Fibroblast of lung (primary cell): Measurements from ENCODE around the gene REV1.

ENCODE experiments used
- CTCF ChIP-seq, 2 donors: IDR thresholded peaks in 1 of 2; conservative IDR thresholded peaks in 1 of 2; 1 replicate in 1 of 2; 2 replicates in 1 of 2; pipeline ENCODE4 v1.5.1; 2011 to 2012; ENCODE audit warnings: low read length in 2 of 2, control low read depth in 1 of 2, inconsistent platforms in 1 of 2, low read depth in 1 of 2, mild to moderate bottlenecking in 1 of 2
- EZH2 ChIP-seq: IDR thresholded peaks from 2 replicates; pipeline ENCODE4 v1.5.1; 2012; ENCODE audit warnings: low read length, control low read depth, mild to moderate bottlenecking; ENCODE audit errors: missing control alignments

DNA sequence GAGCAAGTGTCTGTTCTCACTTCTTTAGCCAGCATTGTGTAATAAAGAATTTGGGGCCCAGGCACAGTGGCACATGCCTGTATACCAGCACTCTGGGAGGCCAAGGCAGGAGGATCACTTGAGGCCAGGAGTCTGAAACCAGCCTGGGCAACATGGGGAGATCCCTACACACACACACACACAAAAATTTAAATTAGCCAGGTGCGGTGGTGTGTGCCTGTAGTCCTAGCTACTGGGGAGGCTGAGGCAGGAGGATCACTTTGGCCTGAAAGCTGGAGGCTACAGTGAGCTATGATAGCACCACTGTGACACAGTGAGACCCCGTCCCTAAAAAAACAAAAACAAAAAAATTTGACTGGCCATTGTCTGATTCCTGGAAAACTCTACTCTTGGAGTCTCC, 8.3 kb downstream of the REV1 start:
- TF ChIP-seq CTCF (conservative IDR thresholded peaks at IDR 0.05 in 1 of 2, IDR thresholded peaks at IDR 0.05 in 1 of 2; ENCODE audit: low read depth in 1 of 2, low read length in 2 of 2), result no peak
- TF ChIP-seq EZH2, result no peak
